ENCODE results near the gene PLCB2. TPM values are rescaled to one million over a fixed set of nuclear protein-coding genes. Genes with fewer than 3 reads are reported as not detected.

PLCB2 gene
- total RNA-seq, 1 donor = 0.27 TPM

DNA sequence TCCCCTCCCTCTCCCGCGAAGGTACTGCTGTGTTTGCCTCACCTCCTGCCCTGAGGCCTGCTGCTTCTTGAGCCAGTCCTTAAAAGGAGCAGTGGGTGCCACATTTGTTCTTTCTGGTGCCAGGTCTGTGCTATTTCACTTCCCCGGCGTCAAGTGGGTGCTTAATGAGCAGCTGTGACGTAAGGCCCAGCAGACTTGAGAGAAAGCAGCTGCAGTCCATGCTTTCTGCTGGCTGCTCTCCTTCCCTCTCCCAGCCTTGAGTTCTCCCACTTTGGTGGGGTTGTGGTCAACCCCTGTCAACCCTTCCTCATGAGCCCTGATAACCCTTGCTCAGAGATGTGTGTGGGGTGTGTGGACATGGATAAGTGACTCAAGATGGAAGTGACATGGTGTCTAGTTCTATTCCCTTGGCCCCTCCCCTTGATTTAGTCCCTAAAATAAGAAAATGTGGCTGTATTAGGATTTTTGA lies 22.7 kb upstream of the PLCB2 start:
- DNase-seq (ENCODE audit: low read depth) = peak; percentile 45
- no peak overlapping the region for H3K4me3 ChIP-seq (ENCODE audit: low read depth, low read length)
- TF ChIP-seq, protein P1, sequence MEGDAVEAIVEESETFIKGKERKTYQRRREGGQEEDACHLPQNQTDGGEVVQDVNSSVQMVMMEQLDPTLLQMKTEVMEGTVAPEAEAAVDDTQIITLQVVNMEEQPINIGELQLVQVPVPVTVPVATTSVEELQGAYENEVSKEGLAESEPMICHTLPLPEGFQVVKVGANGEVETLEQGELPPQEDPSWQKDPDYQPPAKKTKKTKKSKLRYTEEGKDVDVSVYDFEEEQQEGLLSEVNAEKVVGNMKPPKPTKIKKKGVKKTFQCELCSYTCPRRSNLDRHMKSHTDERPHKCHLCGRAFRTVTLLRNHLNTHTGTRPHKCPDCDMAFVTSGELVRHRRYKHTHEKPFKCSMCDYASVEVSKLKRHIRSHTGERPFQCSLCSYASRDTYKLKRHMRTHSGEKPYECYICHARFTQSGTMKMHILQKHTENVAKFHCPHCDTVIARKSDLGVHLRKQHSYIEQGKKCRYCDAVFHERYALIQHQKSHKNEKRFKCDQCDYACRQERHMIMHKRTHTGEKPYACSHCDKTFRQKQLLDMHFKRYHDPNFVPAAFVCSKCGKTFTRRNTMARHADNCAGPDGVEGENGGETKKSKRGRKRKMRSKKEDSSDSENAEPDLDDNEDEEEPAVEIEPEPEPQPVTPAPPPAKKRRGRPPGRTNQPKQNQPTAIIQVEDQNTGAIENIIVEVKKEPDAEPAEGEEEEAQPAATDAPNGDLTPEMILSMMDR (IDR thresholded peaks at IDR 0.05; ENCODE audit: insufficient read depth, low read length) = no peak

DNA sequence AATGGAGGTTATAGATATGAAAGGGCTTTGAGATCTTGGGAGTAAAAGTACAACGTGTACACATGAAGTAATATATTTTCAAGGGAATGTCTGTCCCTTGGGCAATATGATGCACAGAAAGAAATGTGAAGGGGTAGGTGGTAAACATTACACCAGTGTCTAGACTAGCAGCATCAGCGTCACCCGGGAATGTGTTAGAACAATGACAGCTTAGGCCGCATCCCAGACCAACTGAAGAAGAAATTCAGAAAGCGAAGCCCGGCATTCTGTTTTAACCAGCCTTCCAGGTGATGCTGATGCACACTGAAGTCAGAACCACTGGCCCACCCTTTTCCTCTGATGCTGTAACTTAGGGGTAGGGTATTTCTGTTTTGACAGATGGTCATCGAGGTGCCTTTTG lies 22.1 kb upstream of the PLCB2 start:
- no peak overlapping the region for H3K4me3 ChIP-seq (ENCODE audit: low read depth, low read length)
- TF ChIP-seq, protein P1 (IDR thresholded peaks at IDR 0.05; ENCODE audit: insufficient read depth, low read length) = no peak
- DNase-seq (ENCODE audit: low read depth) = no peak

DNA sequence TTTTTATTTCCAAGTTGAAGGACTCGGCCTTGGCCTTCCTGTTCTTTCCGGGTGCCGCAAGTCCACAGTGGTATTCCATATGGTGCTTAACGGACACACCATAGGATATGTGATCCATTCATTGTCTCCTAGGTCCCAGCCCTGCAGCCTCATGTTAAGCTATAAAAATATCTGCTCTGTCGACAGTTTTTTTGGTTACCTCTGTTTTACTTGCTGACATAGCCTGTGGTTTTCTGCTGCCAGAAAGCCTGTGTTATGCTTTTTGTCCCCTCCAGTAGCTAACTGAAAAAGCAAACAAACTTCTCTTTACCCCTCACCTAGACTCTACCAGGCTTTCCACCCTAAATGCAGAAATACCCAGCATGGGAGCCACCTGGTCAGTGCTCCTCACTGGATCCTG lies 21.0 kb upstream of the PLCB2 start:
- no peak for DNase-seq (ENCODE audit: low read depth)
- TF ChIP-seq, protein P1 (IDR thresholded peaks at IDR 0.05; ENCODE audit: insufficient read depth, low read length) = no peak
- no peak overlapping the region for H3K4me3 ChIP-seq (ENCODE audit: low read depth, low read length)

DNA sequence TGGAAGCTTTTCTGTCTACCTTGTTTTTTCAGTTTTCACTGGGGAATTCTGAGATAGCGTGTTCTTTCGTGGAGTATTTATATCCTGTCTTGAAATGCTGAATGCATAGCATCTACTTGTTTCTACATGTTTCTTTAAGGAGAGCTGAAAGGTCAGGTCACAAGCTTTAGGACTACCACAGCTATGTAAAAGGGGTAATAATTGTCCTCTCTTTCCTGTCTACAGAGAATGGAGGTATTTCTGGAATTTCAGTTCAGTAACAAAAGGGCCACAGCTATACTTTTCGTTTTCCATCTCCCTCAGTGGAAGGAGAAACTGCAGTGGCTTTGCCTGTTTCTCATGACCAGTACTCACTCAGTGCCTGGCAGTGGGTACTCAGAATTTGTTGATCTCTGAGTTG lies 20.4 kb upstream of the PLCB2 start:
- H3K4me3 ChIP-seq (ENCODE audit: low read depth, low read length) = no peak overlapping the region
- DNase-seq (ENCODE audit: low read depth) = peak; percentile 34
- TF ChIP-seq, protein P1 (IDR thresholded peaks at IDR 0.05; ENCODE audit: insufficient read depth, low read length) = no peak

DNA sequence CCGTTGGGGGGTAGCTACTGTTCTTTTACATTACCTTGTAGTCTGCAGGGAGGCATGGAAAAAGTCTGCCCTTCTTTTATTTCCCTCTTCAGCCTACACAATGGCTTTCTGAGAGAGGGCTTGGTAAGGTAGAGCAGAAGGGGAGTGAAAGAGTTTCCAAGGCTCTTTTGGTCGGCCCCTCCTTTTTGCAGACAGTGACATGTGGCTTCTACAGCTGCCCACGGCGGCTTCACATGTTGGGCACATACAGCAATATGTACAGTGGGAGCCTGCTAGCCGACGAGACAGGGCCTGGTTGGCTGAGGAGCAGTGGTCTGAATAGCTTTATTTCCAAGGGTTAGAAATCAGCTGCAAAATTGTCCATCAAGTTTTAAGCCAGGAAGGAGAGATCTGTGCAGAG lies 19.7 kb upstream of the PLCB2 start:
- no peak for DNase-seq (ENCODE audit: low read depth)
- TF ChIP-seq, protein P1 (IDR thresholded peaks at IDR 0.05; ENCODE audit: insufficient read depth, low read length) = no peak
- H3K4me3 ChIP-seq (ENCODE audit: low read depth, low read length) = no peak overlapping the region

DNA sequence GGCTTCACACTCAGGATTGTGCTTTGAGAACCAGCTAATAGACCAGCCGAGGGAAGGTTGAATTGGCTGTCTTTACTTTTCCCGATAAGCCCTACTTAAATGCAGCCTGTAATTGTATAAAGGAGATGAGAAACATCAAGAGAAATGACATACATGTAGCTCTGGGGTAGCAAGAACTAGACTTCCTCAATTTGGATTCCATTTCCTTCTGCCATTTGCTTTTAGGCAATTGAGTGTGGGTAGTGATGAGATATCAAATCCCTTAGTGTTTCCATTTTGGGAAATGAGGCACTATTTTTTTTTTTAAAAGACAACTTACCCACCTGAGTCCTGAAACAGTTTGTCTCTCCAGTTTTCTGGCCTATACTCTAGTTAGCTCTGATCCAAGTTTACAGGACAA lies 18.0 kb upstream of the PLCB2 start:
- no peak for DNase-seq (ENCODE audit: low read depth)
- TF ChIP-seq, protein P1 (IDR thresholded peaks at IDR 0.05; ENCODE audit: insufficient read depth, low read length) = no peak
- H3K4me3 ChIP-seq (ENCODE audit: low read depth, low read length) = no peak overlapping the region

DNA sequence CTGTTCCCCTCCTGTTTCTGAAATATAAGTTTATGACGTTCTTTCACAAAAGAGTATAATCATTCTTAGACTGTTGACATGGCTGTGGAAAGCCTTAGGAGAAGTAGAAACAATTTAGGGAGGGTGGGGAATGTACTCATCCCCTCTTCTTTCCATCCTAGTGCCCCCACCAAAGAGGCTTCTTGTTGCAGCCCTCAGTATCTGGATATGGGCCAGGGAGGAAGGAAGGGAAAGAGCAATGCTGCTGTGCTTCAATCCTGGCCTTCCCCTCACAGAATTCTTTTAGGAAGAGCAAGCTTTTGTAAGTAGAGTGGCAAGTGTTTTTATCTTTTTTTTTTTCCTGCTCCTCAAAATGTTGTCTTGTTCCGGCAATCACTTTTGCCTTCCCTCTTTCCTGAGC lies 17.5 kb upstream of the PLCB2 start:
- TF ChIP-seq, protein P1 (IDR thresholded peaks at IDR 0.05; ENCODE audit: insufficient read depth, low read length) = no peak
- DNase-seq (ENCODE audit: low read depth) = no peak
- H3K4me3 ChIP-seq (ENCODE audit: low read depth, low read length) = peak overlapping the region; percentile 74
